NCI-H128 (cell line): ENCODE results near the gene PSMA7.
"Not testable (repeated sequence)": the region's sequence is repeated elsewhere in the genome, so short reads cannot be mapped to it uniquely, and the experiment has no call there.

Experiments
- DNase-seq: peaks from one replicate; lab custom pipeline; 2025; ENCODE audit not compliant: unreplicated experiment; lab: John Stamatoyannopoulos, UW

The PSMA7 gene

DNA sequence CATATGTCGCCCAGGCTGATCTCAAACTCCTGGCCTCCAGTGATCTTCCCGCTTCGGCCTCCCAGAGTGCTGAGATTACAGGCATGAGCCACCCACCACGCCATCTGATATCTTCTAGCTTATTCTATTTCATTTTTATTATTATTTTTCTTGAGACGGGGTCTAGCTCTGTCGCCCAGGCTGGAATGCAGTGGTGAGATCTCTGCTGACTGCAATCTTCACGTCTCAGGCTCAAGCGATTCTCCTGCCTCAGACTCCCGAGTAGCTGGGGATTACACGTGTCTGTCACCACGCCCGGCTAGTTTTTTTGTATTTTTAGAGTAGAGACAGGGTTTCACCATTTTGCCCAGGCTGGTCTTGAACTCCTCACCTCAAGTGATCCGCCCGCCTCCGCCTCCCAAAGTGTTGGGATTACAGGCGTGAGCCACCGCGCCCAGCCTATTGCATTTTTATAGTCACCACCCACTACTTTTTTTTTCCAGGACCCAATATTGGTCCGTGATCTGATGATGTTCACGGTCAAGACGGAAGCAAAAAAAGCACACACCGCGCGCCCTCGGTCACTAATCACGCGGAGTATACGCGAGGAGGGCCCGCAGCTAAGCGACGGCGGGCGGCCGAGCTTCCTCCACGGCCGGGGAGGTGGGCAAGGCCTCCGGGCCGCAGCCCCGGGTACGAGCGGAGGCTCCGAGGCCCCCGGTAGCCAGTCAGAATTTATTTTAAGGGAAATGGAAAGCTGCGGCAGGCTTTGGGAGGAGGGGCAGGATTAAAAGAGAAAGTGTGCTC, 22.0 kb downstream of the PSMA7 start:
- no peak for DNase-seq

DNA sequence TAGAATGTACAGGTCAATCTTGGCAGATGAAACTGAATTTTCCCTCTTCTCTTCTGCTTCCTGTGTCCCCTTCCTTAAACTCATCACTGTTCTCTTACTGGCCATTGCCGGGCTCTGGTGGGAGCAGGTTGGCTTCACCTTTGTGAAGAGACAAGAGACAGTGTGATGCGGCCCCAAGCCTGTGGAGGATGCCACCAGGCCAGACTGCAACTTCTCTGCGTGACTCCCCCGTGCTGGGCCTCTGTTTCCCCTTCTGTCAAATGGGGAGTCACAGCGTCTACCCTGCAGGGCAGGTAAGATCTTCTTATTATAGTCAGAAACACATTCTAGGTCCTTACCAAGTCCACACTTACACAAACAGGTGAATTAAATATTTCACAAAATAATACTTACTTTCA, 22.8 kb downstream of the PSMA7 start:
- no peak for DNase-seq

DNA sequence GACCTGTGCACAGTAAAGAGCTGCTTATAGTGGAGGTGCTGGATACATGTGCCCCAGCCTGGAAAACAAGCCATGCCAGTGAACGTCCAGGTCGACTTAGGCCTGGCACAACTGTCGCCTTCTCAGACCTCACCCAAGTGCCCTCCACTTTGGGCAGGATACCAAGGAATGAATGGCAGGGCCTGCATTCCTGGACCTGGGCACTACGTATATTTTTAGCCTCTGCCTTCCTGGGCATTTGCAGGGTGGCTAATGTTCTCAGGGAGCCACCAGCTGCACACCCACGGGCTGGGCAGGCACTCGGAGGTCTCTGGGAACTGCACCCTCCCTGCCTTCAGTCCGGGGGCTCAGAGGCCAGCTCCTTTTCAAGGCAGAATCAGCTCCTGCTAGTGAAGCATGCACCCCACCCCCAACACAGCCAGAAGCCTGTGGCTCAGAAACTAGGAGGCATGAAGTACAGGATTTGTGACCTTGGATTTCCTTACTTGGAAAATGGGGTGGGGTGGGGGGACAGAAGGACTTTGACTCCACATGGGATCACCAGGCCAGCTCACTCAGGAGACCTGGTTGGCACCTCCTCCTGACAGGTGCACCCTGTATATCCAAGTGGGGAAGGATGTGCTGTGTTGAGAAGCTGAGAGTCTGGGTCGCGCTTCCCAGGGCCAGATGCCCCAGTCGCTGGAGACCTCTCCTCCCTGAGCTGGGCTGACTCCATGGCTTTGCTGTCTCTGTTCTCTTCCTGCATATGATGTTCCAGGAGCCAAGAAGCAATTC, 23.4 kb downstream of the PSMA7 start:
- DNase-seq = no peak

DNA sequence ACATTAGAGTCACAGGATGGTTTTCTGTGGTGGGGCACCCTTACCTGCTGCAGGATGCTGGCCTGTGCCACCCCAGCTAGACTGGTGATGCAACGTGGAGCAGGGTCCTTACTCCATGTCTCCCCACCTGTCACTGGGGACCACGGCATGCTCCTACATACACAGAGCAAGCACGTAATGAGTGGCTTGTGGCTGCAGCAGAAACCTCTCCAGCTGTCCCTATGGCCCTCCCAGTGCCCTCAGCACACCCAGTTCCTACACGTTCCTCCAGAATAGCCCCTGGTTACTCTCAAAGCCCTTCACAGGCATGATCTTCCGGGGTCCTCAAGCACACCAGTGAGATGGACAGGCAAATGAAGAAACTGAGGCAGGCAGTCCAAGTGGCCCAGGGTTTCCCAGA, 24.1 kb downstream of the PSMA7 start:
- no peak for DNase-seq

DNA sequence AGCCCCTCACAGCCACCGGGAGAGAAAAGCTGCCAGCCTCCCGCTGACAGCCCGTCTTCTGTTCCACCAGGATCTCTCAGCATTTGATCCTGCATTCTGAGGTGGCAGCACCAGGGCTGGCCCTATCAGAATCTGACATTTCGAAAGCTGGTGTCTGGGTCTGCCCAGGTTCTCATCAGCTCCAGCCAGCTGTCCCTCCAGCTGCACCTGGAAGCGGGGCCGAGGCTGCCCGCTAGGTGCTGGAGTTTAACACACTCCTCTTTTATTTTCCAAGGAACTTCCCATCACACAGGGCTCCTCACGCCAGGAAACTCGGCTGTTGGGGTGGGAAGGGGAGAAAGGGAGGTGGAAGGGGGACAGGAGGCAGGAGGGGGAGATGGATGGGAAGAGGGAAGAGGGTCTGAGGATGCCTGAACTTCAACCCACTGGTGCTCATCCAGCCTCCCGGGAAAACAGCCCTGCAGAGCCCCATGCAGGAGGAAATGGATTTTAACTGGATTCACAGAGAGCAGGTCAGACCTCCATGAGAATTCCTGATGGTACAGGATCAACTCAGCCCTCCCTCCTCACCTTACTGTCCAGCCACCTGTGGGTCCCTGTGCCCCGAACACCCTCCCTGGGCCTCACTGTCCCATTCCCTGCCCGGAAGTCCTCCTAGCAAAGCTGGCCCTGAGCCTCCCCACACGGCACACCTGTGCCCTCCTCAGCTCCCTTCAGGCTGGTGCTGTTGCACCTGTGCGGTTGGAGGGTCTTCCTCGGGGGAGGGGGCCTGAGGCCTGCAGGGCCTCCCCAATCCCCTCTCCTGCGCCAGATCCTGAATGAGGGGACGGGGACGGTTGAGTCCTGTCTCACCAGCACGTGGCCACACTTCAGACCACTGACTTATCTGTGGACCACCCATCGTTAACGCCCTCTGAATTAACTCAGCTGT, 24.8 kb downstream of the PSMA7 start:
- no peak for DNase-seq

DNA sequence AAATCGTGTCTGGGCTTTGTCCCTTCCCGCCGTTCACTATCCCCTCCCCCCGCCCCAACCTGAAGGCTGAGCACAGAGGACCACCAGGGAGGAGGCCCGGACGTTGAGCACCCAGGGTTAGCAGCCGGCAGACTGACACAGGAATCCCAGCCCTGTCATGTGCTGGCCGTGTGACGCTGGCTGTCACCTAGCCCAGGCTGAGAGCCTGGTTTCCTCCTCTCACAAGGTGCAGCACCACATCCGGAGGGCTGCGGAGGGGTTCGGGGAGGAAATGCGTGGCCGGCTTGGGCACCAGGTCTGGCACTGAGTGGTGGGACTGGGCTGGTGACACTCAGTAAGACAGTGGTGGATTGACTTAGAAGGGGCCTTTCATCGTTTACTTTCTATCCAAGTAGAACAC, 25.5 kb downstream of the PSMA7 start:
- DNase-seq = no peak

DNA sequence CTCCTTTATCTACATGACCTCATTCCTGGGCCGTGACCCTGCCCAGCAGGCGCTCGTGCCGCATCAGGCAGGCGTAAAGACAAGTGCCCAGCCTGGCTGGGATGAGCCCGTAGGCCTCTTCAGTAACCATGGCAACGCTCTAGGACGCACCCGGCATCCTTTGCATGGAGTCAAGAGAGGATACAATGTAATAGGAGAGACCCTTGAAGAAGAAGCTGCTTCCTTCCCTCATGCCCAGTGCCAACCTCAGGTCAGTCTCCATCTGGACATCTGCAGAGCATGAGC, 25.9 kb downstream of the PSMA7 start:
- DNase-seq = no peak

DNA sequence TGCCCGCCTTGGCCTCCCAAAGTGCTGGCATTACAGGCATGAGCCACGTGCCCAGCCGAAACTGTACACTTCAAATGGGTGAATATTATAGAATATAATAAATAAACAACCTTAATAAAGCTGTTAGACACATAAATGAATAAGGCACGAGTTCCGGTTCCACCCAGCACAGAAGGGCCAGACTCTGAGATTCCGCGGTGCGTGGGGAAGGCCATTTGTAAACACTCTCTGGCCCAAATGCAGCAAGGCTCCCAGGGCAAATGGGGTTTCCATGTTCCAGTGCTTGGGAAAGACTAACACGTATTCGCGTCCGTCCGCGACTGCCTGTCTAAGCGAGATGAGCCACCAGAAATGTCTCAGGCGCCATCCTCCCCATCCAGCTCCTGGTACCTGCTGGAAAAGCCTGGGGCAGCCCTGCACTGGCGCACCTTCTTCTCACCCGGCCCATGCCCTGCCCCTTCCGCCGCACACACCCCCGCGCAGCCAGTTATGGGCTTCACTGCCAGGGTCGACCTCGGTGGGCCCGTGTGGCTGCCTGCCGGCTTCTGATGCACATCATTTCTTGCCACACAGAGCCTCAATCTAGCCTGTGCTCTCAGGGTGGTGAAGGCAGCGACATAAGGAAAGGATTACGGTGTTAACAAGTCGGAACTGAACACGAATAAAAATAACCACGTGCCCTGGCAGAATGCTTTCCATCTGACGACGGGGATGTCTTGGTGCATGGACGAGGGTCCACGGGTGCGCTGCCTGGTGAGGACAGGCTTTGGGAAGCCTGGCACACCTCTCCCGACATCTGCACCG, 26.4 kb downstream of the PSMA7 start:
- DNase-seq = no peak

DNA sequence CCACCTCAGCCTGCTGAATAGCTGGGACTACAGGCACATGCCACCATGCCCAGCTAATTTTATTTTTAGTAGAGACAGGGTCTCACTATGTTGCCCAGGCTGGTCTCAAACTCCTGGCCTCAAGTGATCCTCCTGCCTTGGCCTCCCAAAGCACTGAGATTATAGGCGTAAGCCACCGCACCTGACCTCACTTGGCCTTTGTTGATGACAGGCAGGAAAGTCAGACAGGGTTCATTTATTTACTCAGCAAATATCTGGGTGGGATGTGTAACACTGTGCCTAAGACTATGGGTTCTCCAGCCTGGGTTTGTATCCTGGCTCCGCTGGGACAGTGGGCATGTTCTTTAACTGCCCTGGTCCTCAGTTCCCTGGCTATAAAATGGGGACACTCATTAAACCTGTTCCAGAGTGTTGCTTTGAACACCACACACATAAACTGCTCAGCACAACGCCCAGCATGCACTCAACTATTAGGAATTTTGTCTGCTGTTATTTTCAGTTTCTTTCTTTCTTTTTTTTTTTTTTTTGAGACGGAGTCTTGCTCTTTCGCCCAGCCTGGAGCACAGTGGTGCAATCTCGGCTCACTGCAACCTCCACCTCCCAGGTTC, 27.3 kb downstream of the PSMA7 start:
- not testable (repeated sequence) for DNase-seq

DNA sequence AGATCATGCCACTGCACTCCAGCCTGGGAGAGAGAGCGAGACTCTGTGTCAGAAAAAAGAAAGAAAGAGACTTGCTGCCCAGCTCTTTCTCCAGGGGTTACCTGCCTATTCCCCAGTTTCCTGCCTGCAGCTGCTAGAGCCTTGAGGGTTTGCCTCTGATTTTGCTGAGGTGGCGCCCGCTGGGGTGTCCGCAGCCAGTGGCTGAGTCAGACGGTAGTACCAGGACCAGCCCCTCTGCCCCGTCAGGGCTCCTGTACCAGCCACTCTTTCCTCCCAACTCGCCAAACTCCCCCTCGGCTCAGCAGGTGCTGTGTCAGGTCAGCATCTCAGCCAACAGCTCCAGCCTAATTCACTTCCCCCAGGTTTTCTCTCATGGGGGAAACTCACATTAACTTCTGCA, 28.3 kb downstream of the PSMA7 start:
- DNase-seq = no peak

DNA sequence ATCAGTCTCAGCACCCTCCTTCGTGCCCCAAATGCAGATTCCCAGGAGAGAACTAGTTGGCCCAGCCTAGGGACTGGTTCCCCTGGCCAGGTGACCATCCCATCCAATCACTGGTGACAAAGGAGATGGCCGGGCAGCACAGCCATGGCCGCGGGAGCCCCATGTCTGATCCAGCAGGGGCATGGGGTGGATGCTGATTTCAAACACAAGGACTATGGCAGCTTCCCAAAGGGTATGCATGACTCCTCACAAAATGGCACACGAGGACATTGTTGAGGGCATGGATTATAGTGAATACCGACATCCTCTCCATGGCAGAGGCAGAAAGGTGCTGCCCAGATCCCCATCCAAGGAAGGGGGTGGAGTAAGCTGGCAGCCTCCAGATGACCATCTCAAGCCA, 30.8 kb downstream of the PSMA7 start:
- no peak for DNase-seq

DNA sequence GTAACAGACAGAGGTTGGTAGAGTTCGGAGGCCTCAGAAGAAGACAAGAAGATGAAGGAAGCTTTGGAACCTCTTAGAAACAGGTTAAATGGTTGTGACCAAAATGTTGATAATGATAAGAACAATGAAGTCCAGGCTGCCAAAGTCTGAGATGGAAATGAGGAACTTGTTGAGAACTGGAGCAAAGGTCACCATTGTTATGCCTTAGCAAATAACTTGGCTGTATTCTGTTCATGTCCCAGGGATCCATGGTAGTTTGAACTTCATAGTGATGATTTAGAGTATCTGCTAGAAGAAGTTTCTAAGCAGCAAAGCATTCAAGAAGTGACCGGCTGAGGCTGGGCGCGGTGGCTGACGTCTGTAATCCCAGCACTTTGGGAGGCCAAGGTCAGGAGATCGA, 32.0 kb downstream of the PSMA7 start:
- no peak for DNase-seq

DNA sequence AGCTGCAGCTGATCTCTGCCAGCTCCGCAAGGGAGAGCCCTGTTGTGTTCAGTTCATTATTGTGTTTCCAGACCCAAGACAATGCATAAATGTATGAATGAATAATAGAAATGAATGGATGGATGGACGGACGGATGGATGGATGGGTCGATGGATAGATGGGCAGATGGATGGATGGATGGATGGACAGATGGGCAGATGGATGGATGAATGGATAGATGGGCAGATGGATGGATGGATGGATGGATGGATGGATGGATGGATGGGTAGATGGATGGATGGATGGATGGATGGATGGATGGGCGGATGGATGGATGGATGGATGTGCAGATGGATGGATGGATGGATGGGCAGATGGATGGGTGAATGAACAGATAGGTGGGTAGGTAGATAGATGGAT, 37.6 kb downstream of the PSMA7 start:
- no peak for DNase-seq

DNA sequence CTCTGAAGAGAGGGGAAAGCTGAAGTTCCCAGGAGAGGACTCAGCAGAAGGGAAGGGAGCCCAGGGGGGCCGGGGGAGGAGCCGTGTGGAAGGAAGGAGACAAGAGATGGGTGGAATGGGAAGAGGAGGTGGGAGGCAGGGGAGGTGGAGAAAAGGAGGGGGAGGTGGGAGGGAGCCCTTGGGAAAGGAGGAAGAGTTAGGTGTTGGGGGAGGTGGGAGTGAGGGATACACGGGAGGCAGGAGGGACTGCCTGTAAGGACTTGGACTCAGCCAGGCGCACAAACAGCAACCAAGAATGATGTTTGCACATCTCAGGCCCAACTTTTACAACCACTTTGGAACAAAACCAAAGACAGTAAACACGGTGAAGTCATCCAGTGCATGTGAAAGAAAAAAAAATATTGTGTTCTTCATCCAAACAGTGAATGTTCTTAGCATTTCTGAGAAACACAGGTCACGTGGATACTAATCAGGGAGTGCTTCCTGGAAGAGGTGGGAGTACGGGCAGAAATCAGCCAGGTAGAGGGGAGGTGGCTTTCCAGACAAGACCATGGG, 38.3 kb downstream of the PSMA7 start:
- DNase-seq = no peak

DNA sequence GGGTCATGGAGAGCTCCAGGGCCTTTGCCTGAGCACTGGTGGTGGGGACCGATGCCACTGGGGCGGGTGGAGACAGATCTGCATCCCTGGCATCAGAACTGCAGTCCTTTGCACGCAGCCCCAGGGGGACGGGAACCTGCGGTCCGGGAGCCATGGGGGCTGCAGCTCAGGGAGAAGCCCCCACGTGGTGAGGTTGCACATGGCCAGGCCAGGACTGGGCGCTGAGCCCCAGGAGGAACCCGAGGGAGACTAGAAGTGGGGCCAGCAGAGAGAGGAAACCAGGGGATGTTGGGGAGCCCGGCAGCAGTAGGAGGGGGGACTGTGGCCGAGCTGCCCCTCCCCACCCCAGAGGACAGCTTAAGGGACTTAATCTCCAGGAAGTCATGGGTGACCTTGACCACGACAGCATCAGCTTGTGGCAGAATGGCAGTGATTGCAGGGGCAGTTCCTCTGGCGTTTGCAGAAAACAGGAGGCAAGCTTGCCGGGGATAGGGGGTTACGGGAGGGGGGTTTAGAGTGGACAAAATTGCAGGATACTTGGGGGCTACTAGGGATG, 38.9 kb downstream of the PSMA7 start:
- DNase-seq = no peak

DNA sequence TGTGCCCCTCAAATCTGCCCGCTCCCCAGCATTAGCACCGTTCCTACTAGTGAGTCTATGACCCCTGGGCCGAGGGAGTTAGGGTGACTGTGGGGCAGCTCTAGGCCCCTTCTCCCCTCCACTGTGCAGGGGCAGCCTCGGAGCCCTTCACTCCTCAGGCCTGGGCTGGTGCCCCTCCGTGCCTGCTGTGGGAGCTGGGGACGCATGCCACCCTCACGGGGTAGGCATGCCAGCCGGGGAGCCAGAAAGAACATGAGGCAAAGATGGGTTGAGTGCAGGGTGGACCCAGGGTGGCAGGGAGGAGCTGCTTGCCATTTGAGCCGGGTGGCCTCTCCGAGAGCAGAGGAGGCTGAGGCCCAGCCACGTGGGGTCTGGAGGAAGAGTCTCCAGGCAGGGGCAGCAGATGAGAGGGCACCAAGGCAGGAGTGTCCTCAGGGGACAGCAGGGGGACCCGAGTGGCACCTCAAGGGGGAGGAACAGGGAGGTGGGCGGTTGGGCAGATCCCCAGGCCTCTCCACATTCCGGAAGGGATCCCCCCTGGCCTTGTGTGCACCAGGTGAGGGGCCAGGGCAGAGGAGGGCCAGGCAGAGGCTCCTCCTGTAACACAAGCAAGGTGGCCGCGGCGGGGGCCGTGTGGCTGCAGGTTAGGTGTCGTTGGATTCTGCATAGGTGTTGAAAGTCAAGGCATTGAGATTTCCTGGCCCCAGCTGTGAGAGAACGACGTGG, 39.5 kb downstream of the PSMA7 start:
- no peak for DNase-seq

DNA sequence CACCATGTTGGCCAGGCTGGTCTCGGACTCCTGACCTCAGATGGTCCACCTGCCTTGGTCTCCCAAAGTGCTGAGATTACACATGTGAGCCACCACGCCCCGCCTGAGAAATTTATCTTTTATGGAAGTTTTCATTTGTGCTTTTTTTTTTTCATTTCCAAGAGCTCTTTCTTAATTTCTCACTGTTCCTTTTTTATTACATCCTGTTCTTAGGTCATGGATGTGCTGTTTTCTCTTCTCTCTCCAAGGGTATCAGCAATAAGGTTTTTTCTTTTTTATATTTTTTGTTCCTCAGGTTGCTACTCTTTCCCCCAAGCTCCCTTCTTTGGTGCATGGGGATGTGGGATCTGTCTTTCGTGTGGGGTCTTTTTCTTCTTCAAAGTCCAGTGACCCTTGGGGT, 42.1 kb downstream of the PSMA7 start:
- no peak for DNase-seq

DNA sequence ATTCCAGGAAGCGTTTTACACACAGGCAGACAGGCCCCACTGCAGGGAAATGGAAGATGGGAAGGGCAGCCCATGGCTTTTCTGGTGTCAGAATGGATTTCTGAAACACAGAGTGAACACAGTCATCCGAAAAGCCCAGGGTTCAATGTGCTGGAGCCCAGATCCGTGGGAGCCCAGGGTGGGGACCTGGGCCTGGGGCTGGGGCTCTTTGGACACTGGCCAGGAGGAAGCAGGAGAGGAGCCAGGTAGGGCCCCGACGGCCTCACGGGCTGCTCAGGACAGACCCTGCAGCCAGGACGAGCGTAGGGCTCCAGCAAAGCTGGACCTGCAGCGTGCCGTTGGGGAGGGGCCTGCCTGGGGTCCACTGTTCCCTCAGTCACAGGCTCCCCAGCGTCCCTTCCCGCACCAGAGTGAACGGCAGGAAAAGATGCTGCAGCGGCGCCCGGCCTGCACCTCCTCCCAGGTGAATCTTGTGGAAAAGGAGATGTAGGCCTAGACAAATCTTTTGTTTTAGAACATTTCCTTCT, 45.2 kb downstream of the PSMA7 start:
- no peak for DNase-seq
